Measurements from ENCODE around the gene IL36A. TPM values are rescaled to one million over a fixed set of nuclear protein-coding genes. Genes with fewer than 3 reads are reported as not detected.

Gene IL36A, protein sequence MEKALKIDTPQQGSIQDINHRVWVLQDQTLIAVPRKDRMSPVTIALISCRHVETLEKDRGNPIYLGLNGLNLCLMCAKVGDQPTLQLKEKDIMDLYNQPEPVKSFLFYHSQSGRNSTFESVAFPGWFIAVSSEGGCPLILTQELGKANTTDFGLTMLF
- polyA plus RNA-seq (2011; rRNA removed) (not detected in 2 replicates), polyA plus RNA-seq (2017; fragmentation: RNase III; extraction: RNeasy Plus Mini Kit Qiagen cat#74134 plus additional on column Dnase treatment) (not detected in 3 replicates), polyA minus RNA-seq (2011; rRNA and poly(A)+ RNA removed) (not detected in 2 replicates)
- polyA plus RNA-seq (2012; cell fraction: cytosol; rRNA removed): not detected in 2 replicates
- polyA plus RNA-seq (2012; cell fraction: nucleus; rRNA removed): not detected in 2 replicates

DNA sequence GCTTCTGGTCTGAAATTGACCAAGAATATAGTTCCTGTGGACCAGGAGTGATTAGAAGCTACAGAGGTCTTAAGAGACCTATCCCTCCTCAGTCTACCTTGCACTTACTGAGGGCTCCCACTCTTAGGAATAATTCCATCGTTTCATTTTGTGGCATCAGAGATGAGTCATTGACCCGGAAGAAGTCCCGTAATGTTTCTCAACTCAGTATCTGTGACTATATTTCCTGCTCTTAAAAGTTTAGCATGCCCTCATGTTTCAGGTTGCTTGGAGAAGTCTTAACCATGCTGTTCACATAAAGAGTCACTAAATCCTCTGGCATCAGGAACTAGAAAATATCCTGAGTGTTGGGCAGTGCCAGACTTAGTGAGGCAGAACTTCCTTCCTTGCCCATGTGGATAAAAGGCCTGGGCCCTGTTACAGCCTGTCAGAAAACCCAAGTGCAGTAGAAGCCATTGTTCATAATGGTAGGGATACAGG is at the start of gene IL36A:
TSS of gene IL36A (plus strand) at position 430 of the 480 bp plus-strand sequence. CDS start 413 bp downstream, outside the sequence.
- POLR2A ChIA-PET: no interaction called here
- no peak within 1 kb of the TSS for H3K4me2 ChIP-seq
- no peak within 1 kb of the TSS for H3K27ac ChIP-seq
- FAIRE-seq (no peak), DNase-seq (ENCODE audit: low read depth in 1 of 2, low spot score in 1 of 2) (no peak), ATAC-seq (no peak)
- CTCF ChIA-PET: interaction anchor here (0.9 kb wide), 1 partner anchor 45 kb away, joined by 3 read pairs; no protein-coding TSS in a partner anchor
- TF ChIP-seq, protein P1, sequence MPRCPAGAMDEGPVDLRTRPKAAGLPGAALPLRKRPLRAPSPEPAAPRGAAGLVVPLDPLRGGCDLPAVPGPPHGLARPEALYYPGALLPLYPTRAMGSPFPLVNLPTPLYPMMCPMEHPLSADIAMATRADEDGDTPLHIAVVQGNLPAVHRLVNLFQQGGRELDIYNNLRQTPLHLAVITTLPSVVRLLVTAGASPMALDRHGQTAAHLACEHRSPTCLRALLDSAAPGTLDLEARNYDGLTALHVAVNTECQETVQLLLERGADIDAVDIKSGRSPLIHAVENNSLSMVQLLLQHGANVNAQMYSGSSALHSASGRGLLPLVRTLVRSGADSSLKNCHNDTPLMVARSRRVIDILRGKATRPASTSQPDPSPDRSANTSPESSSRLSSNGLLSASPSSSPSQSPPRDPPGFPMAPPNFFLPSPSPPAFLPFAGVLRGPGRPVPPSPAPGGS (IDR thresholded peaks at IDR 0.05): no peak
- no peak for TF ChIP-seq EP300 (IDR thresholded peaks at IDR 0.05)
- no peak for TF ChIP-seq FOSB (CRISPR knock-in tag; IDR thresholded peaks at IDR 0.05)
- TF ChIP-seq RAD21 (conservative IDR thresholded peaks at IDR 0.05 in 1 of 2, IDR thresholded peaks at IDR 0.05 in 1 of 2): no peak
- no peak for TF ChIP-seq HOXA7 (CRISPR knock-in tag; IDR thresholded peaks at IDR 0.05)
- TF ChIP-seq, protein P2, sequence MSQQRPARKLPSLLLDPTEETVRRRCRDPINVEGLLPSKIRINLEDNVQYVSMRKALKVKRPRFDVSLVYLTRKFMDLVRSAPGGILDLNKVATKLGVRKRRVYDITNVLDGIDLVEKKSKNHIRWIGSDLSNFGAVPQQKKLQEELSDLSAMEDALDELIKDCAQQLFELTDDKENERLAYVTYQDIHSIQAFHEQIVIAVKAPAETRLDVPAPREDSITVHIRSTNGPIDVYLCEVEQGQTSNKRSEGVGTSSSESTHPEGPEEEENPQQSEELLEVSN (IDR thresholded peaks at IDR 0.05; ENCODE audit: borderline replicate concordance, low read depth): no peak
- no peak for TF ChIP-seq RFX5 (IDR thresholded peaks at IDR 0.05)
- TF ChIP-seq, protein P3, sequence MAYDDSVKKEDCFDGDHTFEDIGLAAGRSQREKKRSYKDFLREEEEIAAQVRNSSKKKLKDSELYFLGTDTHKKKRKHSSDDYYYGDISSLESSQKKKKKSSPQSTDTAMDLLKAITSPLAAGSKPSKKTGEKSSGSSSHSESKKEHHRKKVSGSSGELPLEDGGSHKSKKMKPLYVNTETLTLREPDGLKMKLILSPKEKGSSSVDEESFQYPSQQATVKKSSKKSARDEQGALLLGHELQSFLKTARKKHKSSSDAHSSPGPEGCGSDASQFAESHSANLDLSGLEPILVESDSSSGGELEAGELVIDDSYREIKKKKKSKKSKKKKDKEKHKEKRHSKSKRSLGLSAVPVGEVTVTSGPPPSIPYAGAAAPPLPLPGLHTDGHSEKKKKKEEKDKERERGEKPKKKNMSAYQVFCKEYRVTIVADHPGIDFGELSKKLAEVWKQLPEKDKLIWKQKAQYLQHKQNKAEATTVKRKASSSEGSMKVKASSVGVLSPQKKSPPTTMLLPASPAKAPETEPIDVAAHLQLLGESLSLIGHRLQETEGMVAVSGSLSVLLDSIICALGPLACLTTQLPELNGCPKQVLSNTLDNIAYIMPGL (CRISPR knock-in tag; IDR thresholded peaks at IDR 0.05; ENCODE audit: borderline replicate concordance): no peak
- TF ChIP-seq NFE2L2 (conservative IDR thresholded peaks at IDR 0.05; ENCODE audit: low read length): no peak
- no peak for TF ChIP-seq TP53 (CRISPR knock-in tag; IDR thresholded peaks at IDR 0.05)
- no peak within 1 kb of the TSS for H3K4me3 ChIP-seq
- peaks cover 25% of the 10 kb centered on the region for H3K9me3 ChIP-seq
- H3K4me1 ChIP-seq: peaks cover 1% of the 10 kb centered on the region; the same call in 2 of the 3 replicates
- WGBS (ENCODE audit: missing lambda C conversion rate): 65% methylated on average over 3 of the region's 3 CpGs

DNA sequence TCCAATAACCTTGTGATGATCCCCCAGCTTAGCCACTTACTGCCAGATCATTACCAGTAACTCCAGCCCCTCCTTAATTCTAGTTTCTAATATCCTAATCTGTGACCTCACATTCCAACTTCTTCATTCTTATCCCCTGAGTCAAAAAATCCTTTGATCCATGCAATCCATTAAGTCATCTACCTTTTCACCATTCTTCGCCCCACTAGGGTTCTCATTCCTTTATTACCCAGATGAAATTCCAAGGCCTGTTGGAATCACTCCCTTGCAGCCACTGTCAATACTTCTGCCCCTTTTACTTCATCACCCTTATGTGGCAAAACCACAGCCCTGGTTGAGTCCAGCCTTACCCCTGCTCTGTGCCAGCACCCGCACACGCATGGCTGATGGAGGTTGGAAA is 47.7 kb upstream of the IL36A start:
- DNase-seq (ENCODE audit: low read depth in 1 of 2, low spot score in 1 of 2) (no peak), ATAC-seq (no peak), FAIRE-seq (no peak)
- TF ChIP-seq JUNB (IDR thresholded peaks at IDR 0.05) (no peak), KDM5A (IDR thresholded peaks at IDR 0.05) (no peak), NPAS2 (CRISPR knock-in tag; IDR thresholded peaks at IDR 0.05; ENCODE audit: borderline replicate concordance) (no peak), POLR2A (IDR thresholded peaks at IDR 0.05; ENCODE audit: low read length) (no peak), TP53 (CRISPR knock-in tag; IDR thresholded peaks at IDR 0.05) (no peak), CHD4 (IDR thresholded peaks at IDR 0.05; ENCODE audit: borderline replicate concordance) (no peak), ZSCAN20 (CRISPR knock-in tag; IDR thresholded peaks at IDR 0.05) (no peak), ESRRA (IDR thresholded peaks at IDR 0.05; ENCODE audit: borderline replicate concordance, low read length) (no peak), HOXB5 (CRISPR knock-in tag; IDR thresholded peaks at IDR 0.05) (no peak), FOSL2 (IDR thresholded peaks at IDR 0.05) (no peak), FOSL2 (CRISPR knock-in tag; IDR thresholded peaks at IDR 0.05) (no peak), FOXS1 (CRISPR knock-in tag; IDR thresholded peaks at IDR 0.05) (no peak)
- TF ChIP-seq, protein P4, sequence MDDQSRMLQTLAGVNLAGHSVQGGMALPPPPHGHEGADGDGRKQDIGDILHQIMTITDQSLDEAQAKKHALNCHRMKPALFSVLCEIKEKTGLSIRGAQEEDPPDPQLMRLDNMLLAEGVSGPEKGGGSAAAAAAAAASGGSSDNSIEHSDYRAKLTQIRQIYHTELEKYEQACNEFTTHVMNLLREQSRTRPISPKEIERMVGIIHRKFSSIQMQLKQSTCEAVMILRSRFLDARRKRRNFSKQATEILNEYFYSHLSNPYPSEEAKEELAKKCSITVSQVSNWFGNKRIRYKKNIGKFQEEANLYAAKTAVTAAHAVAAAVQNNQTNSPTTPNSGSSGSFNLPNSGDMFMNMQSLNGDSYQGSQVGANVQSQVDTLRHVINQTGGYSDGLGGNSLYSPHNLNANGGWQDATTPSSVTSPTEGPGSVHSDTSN (IDR thresholded peaks at IDR 0.05): no peak
- TF ChIP-seq, protein P2 (IDR thresholded peaks at IDR 0.05; ENCODE audit: borderline replicate concordance, low read depth): no peak
- ChIA-PET CTCF (interaction anchor here (0.8 to 3.8 kb wide), 3 partner anchors 16 to 205 kb away, joined by 3 to 25 read pairs (median 3); no protein-coding TSS in a partner anchor), POLR2A (no interaction called here)
- no peaks in the 10 kb centered on the region for H3K9me3 ChIP-seq
- H3K4me2 ChIP-seq: no peak overlapping the region
- no peak overlapping the region for H3K4me3 ChIP-seq
- WGBS (ENCODE audit: missing lambda C conversion rate): 97% methylated on average over 3 of the region's 3 CpGs
- no peaks in the 10 kb centered on the region for H3K4me1 ChIP-seq
- H3K27ac ChIP-seq: no peak overlapping the region
